Thyroid gland (tissue), 4 donors: Measurements from ENCODE around the gene TYMS. TPM values are rescaled to one million over a fixed set of nuclear protein-coding genes. Genes with fewer than 3 reads are reported as not detected.

Experiments
- DNase-seq, 2 donors: peaks; one replicate each; pipeline ENCODE4 v3.0.0-alpha.2; 2019
- H3K27ac ChIP-seq, 3 donors: fragments of 200-600 bp; sonication (generic); 1 replicate in 2 of 3; 2 replicates in 1 of 3; pipeline ENCODE4 v1.5.1; 2016 to 2019; ENCODE audit warnings: mild to moderate bottlenecking in 1 of 3, moderate library complexity in 1 of 3
- H3K27me3 ChIP-seq: fragments of 200-600 bp; sonication (generic); one replicate; pipeline ENCODE4 v1.5.1; 2019
- H3K36me3 ChIP-seq, 2 donors: fragments of 200-600 bp; sonication (generic); one replicate each; pipeline ENCODE4 v1.5.1; 2016 to 2019
- H3K4me1 ChIP-seq, 2 donors: fragments of 200-600 bp; sonication (generic); one replicate each; pipeline ENCODE4 v1.5.1; 2017 to 2019
- H3K4me3 ChIP-seq, 3 donors: fragments of 200-600 bp; sonication (generic); replicated peaks in 1 of 3; 1 replicate in 2 of 3; 2 replicates in 1 of 3; pipeline ENCODE4 v1.5.1; 2016; ENCODE audit warnings: mild to moderate bottlenecking in 1 of 3
- H3K9me3 ChIP-seq: fragments of 200-600 bp; sonication (generic); one replicate; pipeline ENCODE4 v1.5.1; 2017
- CTCF ChIP-seq, 6 experiments: fragments of 200-600 bp in 3 of 6; fragments of 450-650 bp in 3 of 6; sonication (generic) in 3 of 6; IDR thresholded peaks; one replicate each; pipeline ENCODE4 v1.5.1; 2016 to 2019; ENCODE audit warnings: antibody characterized with exemption in 6 of 6, mild to moderate bottlenecking in 2 of 6, inconsistent platforms in 1 of 6, moderate library complexity in 1 of 6
- POLR2A ChIP-seq, 2 donors: fragments of 450-650 bp; IDR thresholded peaks; one replicate each; pipeline ENCODE4 v1.6.1; 2017; ENCODE audit warnings: antibody characterized with exemption in 2 of 2, mild to moderate bottlenecking in 2 of 2, moderate library complexity in 1 of 2
- whole genome bisulfite sequencing, 2 donors: methylation state at CpG; one replicate each; pipeline ENCODE4 v1.1.5; 2017; 5-methylcytosine and 5-hydroxymethylcytosine counted together
- intact Hi-C: fragments of 100-400 bp; cut with DNase I; formaldehyde crosslinking; loops from one replicate; pipeline ENCODE4 v1.15.1; 2023
- total RNA-seq, 4 donors: library from RNA; depleted of rRNA; stranded (reverse); fragments of >200 nt; gene quantifications; one replicate each; pipeline ENCODE4 v1.2.3, GENCODE V29; 2016

The TYMS gene
- total RNA-seq, 4 donors from 2014 or later: 0.67 to 2.1 (median 1.8) TPM; not detected in 1

- intact Hi-C loops: no loop called here
Observed at GRCh38 chr18:703213-703967, 45.9 kb downstream of the TYMS start.

GRCh38 chr18:706405-706804 is 49.0 kb downstream of the TYMS start:
- Histone ChIP-seq H3K27ac (no peak overlapping the region), H3K4me3 (no peak overlapping the region), H3K9me3 (no peaks in the 10 kb centered on the region), H3K36me3 (peaks cover 0 to 6% of the 10 kb centered on the region in 2 donors), H3K4me1 (peaks cover 21 to 26% of the 10 kb centered on the region in 2 donors), H3K27me3 (no peaks in the 10 kb centered on the region)
- TF ChIP-seq CTCF (IDR thresholded peaks at IDR 0.05) (no peak), POLR2A (IDR thresholded peaks at IDR 0.05) (no peak)
- no peak for DNase-seq
- intact Hi-C loops: no loop called here
- 77 to 87% methylated on average over 8 of the region's 8 CpGs for WGBS, 2 donors

More at GRCh38 chr18:703213-703967, 45.9 kb downstream of the TYMS start:
- Histone ChIP-seq H3K4me1 (peaks cover 0 to 5% of the 10 kb centered on the region in 2 donors), H3K4me3 (no peak overlapping the region), H3K36me3 (peaks cover 0 to 6% of the 10 kb centered on the region in 2 donors), H3K27me3 (no peaks in the 10 kb centered on the region), H3K9me3 (no peaks in the 10 kb centered on the region), H3K27ac (peak overlapping the region in 1 of 3 donors; percentile 30)
- DNase-seq: no peak
- no peak for TF ChIP-seq CTCF (IDR thresholded peaks at IDR 0.05)
- no peak for TF ChIP-seq POLR2A (IDR thresholded peaks at IDR 0.05)
- WGBS, 2 donors: 74 to 78% methylated on average over 8 of the region's 8 CpGs

GRCh38 chr18:708096-708495 is 50.6 kb downstream of the TYMS start:
- intact Hi-C loops: no loop called here
- 96 to 97% methylated on average over 8 to 10 of the region's 10 CpGs for WGBS, 2 donors
- no peak overlapping the region for H3K4me3 ChIP-seq

DNA sequence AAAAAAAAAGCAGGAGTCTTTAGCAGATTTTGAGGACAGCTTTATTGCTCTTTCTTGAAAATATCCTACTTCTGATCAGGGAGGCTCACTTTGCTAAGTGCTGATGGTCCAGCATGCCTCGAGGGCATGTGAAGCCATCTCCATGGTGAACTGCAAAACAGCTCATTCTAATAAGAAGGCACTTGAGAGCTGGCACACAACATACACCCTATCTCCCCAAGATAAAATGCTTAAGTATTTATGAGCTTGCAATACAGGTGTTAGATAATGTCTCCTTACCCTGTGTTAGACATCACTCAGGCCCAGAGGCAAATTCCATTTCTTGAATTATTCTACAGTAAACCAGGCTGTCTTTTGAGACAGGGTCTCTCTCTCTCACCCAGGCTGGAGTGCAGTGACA is 52.3 kb downstream of the TYMS start:
- Histone ChIP-seq H3K4me1 (peaks cover 21 to 22% of the 10 kb centered on the region in 2 donors), H3K27ac (peak overlapping the region in 1 of 3 donors; percentile 17), H3K9me3 (no peaks in the 10 kb centered on the region), H3K4me3 (no peak overlapping the region), H3K27me3 (no peaks in the 10 kb centered on the region), H3K36me3 (peaks cover 0 to 1% of the 10 kb centered on the region in 2 donors)
- intact Hi-C loops: no loop called here
- no peak for TF ChIP-seq CTCF (IDR thresholded peaks at IDR 0.05)
- TF ChIP-seq POLR2A (IDR thresholded peaks at IDR 0.05): no peak
- 15 to 82% methylated on average over 1 of the region's 1 CpG for WGBS, 2 donors
- DNase-seq: no peak

More at GRCh38 chr18:708096-708495, 50.6 kb downstream of the TYMS start:
- Histone ChIP-seq H3K9me3 (no peaks in the 10 kb centered on the region), H3K27ac (no peak overlapping the region), H3K27me3 (no peaks in the 10 kb centered on the region), H3K4me1 (peaks cover 21 to 26% of the 10 kb centered on the region in 2 donors), H3K36me3 (peaks cover 0 to 6% of the 10 kb centered on the region in 2 donors)
- DNase-seq: no peak
- TF ChIP-seq CTCF (IDR thresholded peaks at IDR 0.05) (no peak), POLR2A (IDR thresholded peaks at IDR 0.05) (no peak)
